ENCODE results near the gene GPRC5B.

The GPRC5B gene

DNA sequence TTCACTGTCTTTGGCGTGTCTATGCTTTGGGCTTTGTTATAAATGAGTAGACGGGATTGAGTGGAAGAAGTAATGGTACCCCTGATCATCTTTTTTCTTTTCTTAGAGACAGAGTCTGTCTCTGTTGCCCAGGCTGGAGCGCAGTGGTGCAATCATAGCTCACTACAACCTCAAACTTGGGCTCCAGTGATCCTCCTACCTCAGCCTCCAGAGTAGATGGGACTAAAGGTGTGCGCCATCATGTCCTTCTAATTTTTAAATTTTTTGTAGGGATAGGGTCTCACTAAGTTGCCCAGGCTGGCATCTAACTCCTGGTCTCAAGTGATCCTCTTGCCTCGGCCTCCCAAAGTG, 14.9 kb upstream of the GPRC5B start:
- Histone ChIP-seq H3K27ac (ENCODE audit: poor library complexity, severe bottlenecking) (no peak overlapping the region), H3K9me3 (ENCODE audit: severe bottlenecking) (no peaks in the 10 kb centered on the region), H3K36me3 (ENCODE audit: low read depth) (no peaks in the 10 kb centered on the region), H3K27me3 (ENCODE audit: insufficient read depth, poor library complexity, severe bottlenecking) (no peaks in the 10 kb centered on the region), H3K4me1 (ENCODE audit: insufficient read depth, poor library complexity, severe bottlenecking) (no peaks in the 10 kb centered on the region), H3K4me3 (ENCODE audit: severe bottlenecking) (no peak overlapping the region)
- DNase-seq (ENCODE audit: low spot score) (no peak), ATAC-seq (ENCODE audit: low read depth) (no peak)
- TF ChIP-seq, protein P1, sequence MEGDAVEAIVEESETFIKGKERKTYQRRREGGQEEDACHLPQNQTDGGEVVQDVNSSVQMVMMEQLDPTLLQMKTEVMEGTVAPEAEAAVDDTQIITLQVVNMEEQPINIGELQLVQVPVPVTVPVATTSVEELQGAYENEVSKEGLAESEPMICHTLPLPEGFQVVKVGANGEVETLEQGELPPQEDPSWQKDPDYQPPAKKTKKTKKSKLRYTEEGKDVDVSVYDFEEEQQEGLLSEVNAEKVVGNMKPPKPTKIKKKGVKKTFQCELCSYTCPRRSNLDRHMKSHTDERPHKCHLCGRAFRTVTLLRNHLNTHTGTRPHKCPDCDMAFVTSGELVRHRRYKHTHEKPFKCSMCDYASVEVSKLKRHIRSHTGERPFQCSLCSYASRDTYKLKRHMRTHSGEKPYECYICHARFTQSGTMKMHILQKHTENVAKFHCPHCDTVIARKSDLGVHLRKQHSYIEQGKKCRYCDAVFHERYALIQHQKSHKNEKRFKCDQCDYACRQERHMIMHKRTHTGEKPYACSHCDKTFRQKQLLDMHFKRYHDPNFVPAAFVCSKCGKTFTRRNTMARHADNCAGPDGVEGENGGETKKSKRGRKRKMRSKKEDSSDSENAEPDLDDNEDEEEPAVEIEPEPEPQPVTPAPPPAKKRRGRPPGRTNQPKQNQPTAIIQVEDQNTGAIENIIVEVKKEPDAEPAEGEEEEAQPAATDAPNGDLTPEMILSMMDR (IDR thresholded peaks at IDR 0.05; ENCODE audit: poor library complexity, severe bottlenecking), result peak; percentile 61

DNA sequence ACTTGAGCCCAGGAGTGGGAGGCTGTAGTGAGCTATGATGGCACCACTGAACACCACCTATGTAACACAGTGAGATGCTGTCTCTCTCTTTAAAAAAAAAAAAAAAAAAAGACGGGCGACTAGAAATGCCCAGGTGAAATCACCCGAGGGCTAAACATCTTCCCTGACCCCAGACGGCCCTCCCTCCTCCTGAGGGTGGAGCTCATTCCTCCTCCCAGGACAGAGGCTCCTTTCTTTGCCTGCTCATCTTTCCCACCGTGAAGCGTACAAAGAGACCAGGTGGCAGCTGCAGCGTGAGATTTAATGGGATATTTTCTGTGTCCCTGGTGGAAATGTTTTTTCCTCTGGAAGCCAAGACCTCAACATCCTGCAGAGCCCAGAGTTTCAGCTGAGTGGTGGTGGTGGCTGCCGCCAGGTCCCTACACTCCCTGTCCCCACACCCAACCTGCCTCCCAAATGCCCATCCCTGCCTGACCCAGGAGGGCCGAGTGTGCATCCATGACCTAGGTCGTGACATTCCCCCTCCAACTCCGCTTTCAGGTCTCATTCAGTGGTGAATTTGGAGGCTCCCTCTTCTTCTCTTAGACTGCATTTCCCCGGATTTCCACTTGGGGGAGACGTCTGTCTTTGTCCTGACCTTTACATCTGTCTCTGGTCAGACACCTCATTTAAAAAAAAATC, 14.4 kb upstream of the GPRC5B start:
- no peaks in the 10 kb centered on the region for H3K4me1 ChIP-seq (ENCODE audit: insufficient read depth, poor library complexity, severe bottlenecking)
- no peak for DNase-seq (ENCODE audit: low spot score)
- H3K27me3 ChIP-seq (ENCODE audit: insufficient read depth, poor library complexity, severe bottlenecking), result no peaks in the 10 kb centered on the region
- no peak overlapping the region for H3K27ac ChIP-seq (ENCODE audit: poor library complexity, severe bottlenecking)
- H3K4me3 ChIP-seq (ENCODE audit: severe bottlenecking), result no peak overlapping the region
- H3K36me3 ChIP-seq (ENCODE audit: low read depth), result no peaks in the 10 kb centered on the region
- ATAC-seq (ENCODE audit: low read depth), result peak; percentile 66; the same call in 1 of the 3 replicates
- TF ChIP-seq, protein P1 (IDR thresholded peaks at IDR 0.05; ENCODE audit: poor library complexity, severe bottlenecking), result peak; percentile 86
- no peaks in the 10 kb centered on the region for H3K9me3 ChIP-seq (ENCODE audit: severe bottlenecking)

DNA sequence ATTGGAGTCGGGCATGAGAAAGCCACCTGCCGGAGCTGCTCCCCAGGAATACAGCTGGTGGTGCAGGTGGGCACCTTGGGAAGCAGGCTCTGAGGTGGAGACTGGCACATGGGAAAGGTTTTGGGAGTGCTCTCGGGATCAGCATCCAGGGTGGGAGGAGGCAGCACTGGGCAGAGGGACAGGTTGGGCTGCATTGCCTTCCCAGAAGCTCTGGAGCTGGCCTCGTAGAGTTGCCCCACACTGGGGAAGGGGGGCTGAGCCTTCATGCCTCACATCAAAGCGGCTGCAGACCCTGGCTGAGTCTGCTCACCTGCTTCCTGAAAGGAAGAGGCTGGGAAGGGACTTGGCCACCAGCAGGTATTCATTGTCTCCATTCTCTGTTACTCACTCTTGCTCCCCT, 13.5 kb upstream of the GPRC5B start:
- TF ChIP-seq, protein P1 (IDR thresholded peaks at IDR 0.05; ENCODE audit: poor library complexity, severe bottlenecking), result no peak
- DNase-seq (ENCODE audit: low spot score) (no peak), ATAC-seq (ENCODE audit: low read depth) (no peak)
- Histone ChIP-seq H3K27ac (ENCODE audit: poor library complexity, severe bottlenecking) (no peak overlapping the region), H3K27me3 (ENCODE audit: insufficient read depth, poor library complexity, severe bottlenecking) (no peaks in the 10 kb centered on the region), H3K4me3 (ENCODE audit: severe bottlenecking) (no peak overlapping the region), H3K9me3 (ENCODE audit: severe bottlenecking) (no peaks in the 10 kb centered on the region), H3K36me3 (ENCODE audit: low read depth) (no peaks in the 10 kb centered on the region), H3K4me1 (ENCODE audit: insufficient read depth, poor library complexity, severe bottlenecking) (no peaks in the 10 kb centered on the region)

DNA sequence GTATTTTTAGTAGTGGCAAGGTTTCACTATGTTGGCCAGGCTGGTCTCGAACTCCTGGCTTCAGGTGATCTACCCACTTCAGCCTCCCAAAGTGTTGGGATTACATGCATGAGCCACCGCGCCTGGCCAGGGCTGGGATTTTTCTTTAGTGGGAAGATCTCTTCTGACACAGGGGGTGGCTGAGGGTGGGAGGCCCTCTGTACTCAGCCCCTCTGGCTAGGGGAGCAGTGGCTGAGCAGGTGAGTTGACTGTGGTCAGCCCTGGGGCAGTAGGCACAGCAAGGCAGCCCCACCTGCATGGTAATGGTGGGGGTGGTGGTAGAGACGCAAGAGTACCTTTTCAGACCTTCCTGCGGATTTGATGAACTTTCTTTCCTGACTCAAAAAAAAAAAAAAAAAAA, 12.3 kb upstream of the GPRC5B start:
- H3K27me3 ChIP-seq (ENCODE audit: insufficient read depth, poor library complexity, severe bottlenecking), result no peaks in the 10 kb centered on the region
- H3K4me1 ChIP-seq (ENCODE audit: insufficient read depth, poor library complexity, severe bottlenecking), result no peaks in the 10 kb centered on the region
- H3K4me3 ChIP-seq (ENCODE audit: severe bottlenecking), result no peak overlapping the region
- no peak overlapping the region for H3K27ac ChIP-seq (ENCODE audit: poor library complexity, severe bottlenecking)
- H3K36me3 ChIP-seq (ENCODE audit: low read depth), result no peaks in the 10 kb centered on the region
- H3K9me3 ChIP-seq (ENCODE audit: severe bottlenecking), result no peaks in the 10 kb centered on the region
- DNase-seq (ENCODE audit: low spot score), result no peak
- no peak for ATAC-seq (ENCODE audit: low read depth)
- TF ChIP-seq, protein P1 (IDR thresholded peaks at IDR 0.05; ENCODE audit: poor library complexity, severe bottlenecking), result no peak

DNA sequence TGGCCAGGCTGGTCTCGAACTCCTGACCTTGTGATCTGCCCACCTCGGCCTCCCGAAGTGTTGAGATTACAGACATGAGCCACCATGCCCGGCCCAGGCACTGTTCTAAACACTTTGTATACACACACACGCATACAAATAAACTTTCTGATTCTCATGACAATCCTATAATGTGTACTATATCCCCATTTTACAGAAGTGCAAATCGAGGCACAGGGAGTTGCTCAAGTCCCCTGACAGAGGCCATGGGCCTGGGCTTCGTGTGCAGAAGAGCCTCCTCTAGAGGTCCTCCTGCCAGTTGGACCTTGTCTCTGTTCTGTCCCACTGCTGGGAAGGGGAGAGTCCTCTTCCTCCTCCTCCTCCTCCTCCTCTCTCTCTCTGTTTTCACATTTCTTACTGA, 9.9 kb upstream of the GPRC5B start:
- Histone ChIP-seq H3K27me3 (ENCODE audit: insufficient read depth, poor library complexity, severe bottlenecking) (no peaks in the 10 kb centered on the region), H3K4me3 (ENCODE audit: severe bottlenecking) (no peak overlapping the region), H3K4me1 (ENCODE audit: insufficient read depth, poor library complexity, severe bottlenecking) (no peaks in the 10 kb centered on the region), H3K9me3 (ENCODE audit: severe bottlenecking) (no peaks in the 10 kb centered on the region), H3K36me3 (ENCODE audit: low read depth) (no peaks in the 10 kb centered on the region), H3K27ac (ENCODE audit: poor library complexity, severe bottlenecking) (no peak overlapping the region)
- TF ChIP-seq, protein P1 (IDR thresholded peaks at IDR 0.05; ENCODE audit: poor library complexity, severe bottlenecking), result no peak
- ATAC-seq (ENCODE audit: low read depth), result no peak
- no peak for DNase-seq (ENCODE audit: low spot score)
